AG09309 (cell line): ENCODE measurements around the gene MBIP.
A peak's percentile ranks its signal among the peaks of the same experiment; 100 is the strongest.

Experiments used
- DNase-seq: peaks from one replicate; pipeline ENCODE4 v3.0.0-alpha.2; 2010; ENCODE audit warnings: low read depth
- H3K4me3 ChIP-seq: 2 replicates; pipeline ENCODE4 v1.5.1; 2011; ENCODE audit warnings: mild to moderate bottlenecking, low read depth, low read length, moderate library complexity; ENCODE audit not compliant: control insufficient read depth
- TF ChIP-seq, protein P1 (sequence below): IDR thresholded peaks from 2 replicates; pipeline ENCODE4 v1.5.1; 2011; ENCODE audit warnings: mild to moderate bottlenecking, low read depth, low read length, inconsistent platforms; ENCODE audit not compliant: insufficient read depth, control insufficient read depth; ENCODE audit errors: missing control alignments

The MBIP gene

GRCh38 chr14:36254020-36254624 lies 66.3 kb downstream of the MBIP start:
- no peak overlapping the region for H3K4me3 ChIP-seq
- TF ChIP-seq, protein P1, sequence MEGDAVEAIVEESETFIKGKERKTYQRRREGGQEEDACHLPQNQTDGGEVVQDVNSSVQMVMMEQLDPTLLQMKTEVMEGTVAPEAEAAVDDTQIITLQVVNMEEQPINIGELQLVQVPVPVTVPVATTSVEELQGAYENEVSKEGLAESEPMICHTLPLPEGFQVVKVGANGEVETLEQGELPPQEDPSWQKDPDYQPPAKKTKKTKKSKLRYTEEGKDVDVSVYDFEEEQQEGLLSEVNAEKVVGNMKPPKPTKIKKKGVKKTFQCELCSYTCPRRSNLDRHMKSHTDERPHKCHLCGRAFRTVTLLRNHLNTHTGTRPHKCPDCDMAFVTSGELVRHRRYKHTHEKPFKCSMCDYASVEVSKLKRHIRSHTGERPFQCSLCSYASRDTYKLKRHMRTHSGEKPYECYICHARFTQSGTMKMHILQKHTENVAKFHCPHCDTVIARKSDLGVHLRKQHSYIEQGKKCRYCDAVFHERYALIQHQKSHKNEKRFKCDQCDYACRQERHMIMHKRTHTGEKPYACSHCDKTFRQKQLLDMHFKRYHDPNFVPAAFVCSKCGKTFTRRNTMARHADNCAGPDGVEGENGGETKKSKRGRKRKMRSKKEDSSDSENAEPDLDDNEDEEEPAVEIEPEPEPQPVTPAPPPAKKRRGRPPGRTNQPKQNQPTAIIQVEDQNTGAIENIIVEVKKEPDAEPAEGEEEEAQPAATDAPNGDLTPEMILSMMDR: peak; percentile 28
- DNase-seq: no peak
